ENCODE measurements around the gene INTS7. TPM values are rescaled to one million over a fixed set of nuclear protein-coding genes. Genes with fewer than 3 reads are reported as not detected.

The INTS7 gene
- total and polyA plus RNA-seq, 4 donors, result 3.9 to 14.4 (median 10.2) TPM

DNA sequence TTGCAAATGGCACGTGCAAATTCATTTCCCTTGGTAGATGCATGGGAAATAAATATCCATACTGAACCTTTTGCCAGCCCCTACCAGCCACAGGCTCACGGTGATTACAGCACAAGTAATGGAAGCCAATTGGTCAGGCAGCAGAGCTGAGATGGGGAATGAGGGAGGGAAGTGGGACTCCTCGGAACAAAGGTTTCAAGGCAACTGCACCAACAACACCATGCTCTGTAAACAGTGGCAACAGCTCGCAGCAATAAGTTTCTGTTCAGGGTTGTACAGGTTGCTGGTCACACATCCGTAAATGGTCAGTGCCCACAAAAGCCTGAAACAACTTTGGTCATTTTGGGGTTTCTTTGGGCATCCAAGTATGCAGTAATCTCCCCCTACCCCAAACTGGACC is 142.1 kb downstream of the INTS7 start:
- no peak for DNase-seq (ENCODE audit: low spot score)
- H3K9me3 ChIP-seq (ENCODE audit: control insufficient read depth in 4 of 4, low read length in 3 of 4), result no peaks in the 10 kb centered on the region
- 88% methylated on average over 5 of the region's 5 CpGs for WGBS

GRCh38 chr1:211892577-211892976 is 142.8 kb downstream of the INTS7 start:
- H3K4me1 ChIP-seq (ENCODE audit: control insufficient read depth in 4 of 4, insufficient read depth in 4 of 4, low read length in 3 of 4), result peaks cover 5 to 35% (median 12%) of the 10 kb centered on the region in 4 donors
- TF ChIP-seq JUND (IDR thresholded peaks at IDR 0.05) (peak in 1 of 2 donors; percentile 49), FOXA2 (IDR thresholded peaks at IDR 0.05) (no peak), HNF4A (conservative IDR thresholded peaks at IDR 0.05) (peak; percentile 43 to 71), FOXA1 (IDR thresholded peaks at IDR 0.05) (no peak), NR2F2 (IDR thresholded peaks at IDR 0.05) (no peak), EGR1 (IDR thresholded peaks at IDR 0.05; ENCODE audit: low read depth in 2 of 2) (no peak), GABPA (IDR thresholded peaks at IDR 0.05 in 1 of 2, conservative IDR thresholded peaks at IDR 0.05 in 1 of 2) (no peak), HNF4G (IDR thresholded peaks at IDR 0.05) (no peak), MAX (IDR thresholded peaks at IDR 0.05) (no peak), REST (IDR thresholded peaks at IDR 0.05) (no peak), CTCF (IDR thresholded peaks at IDR 0.05; ENCODE audit: low read depth, low read length, missing input control) (no peak), YY1 (IDR thresholded peaks at IDR 0.05) (peak; percentile 75), SP1 (IDR thresholded peaks at IDR 0.05) (no peak), RXRA (IDR thresholded peaks at IDR 0.05) (peak in 1 of 2 donors; percentile 68), TAF1 (conservative IDR thresholded peaks at IDR 0.05) (no peak), RAD21 (IDR thresholded peaks at IDR 0.05) (peak in 1 of 2 donors; percentile 35)
- TF ChIP-seq, protein P1, sequence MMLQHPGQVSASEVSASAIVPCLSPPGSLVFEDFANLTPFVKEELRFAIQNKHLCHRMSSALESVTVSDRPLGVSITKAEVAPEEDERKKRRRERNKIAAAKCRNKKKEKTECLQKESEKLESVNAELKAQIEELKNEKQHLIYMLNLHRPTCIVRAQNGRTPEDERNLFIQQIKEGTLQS (IDR thresholded peaks at IDR 0.05), result no peak
- TF ChIP-seq, protein P2, sequence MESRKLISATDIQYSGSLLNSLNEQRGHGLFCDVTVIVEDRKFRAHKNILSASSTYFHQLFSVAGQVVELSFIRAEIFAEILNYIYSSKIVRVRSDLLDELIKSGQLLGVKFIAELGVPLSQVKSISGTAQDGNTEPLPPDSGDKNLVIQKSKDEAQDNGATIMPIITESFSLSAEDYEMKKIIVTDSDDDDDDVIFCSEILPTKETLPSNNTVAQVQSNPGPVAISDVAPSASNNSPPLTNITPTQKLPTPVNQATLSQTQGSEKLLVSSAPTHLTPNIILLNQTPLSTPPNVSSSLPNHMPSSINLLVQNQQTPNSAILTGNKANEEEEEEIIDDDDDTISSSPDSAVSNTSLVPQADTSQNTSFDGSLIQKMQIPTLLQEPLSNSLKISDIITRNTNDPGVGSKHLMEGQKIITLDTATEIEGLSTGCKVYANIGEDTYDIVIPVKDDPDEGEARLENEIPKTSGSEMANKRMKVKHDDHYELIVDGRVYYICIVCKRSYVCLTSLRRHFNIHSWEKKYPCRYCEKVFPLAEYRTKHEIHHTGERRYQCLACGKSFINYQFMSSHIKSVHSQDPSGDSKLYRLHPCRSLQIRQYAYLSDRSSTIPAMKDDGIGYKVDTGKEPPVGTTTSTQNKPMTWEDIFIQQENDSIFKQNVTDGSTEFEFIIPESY (IDR thresholded peaks at IDR 0.05), result no peak
- no peaks in the 10 kb centered on the region for H3K27me3 ChIP-seq (ENCODE audit: control insufficient read depth in 4 of 4, insufficient read depth in 4 of 4, low read length in 3 of 4)
- no peaks in the 10 kb centered on the region for H3K36me3 ChIP-seq (ENCODE audit: control insufficient read depth in 4 of 4, insufficient read depth in 3 of 4, low read depth in 1 of 4, low read length in 3 of 4)
- no peak for DNase-seq (ENCODE audit: low spot score)
- 36% methylated on average over 3 of the region's 3 CpGs for WGBS
- H3K9ac ChIP-seq (ENCODE audit: low read depth in 1 of 2, low read length in 2 of 2), result no peak overlapping the region
- H3K4me3 ChIP-seq (ENCODE audit: low read depth in 1 of 3, low read length in 3 of 3), result no peak overlapping the region
- H3K27ac ChIP-seq (ENCODE audit: low read depth in 1 of 2, low read length in 2 of 2), result peak overlapping the region; percentile 5 to 13
- H3K9me3 ChIP-seq (ENCODE audit: control insufficient read depth in 4 of 4, low read length in 3 of 4), result no peaks in the 10 kb centered on the region

More for the DNA sequence above, 142.1 kb downstream of the INTS7 start:
- H3K9ac ChIP-seq (ENCODE audit: low read depth in 1 of 2, low read length in 2 of 2), result no peak overlapping the region
- TF ChIP-seq FOXA1 (IDR thresholded peaks at IDR 0.05) (no peak), RAD21 (IDR thresholded peaks at IDR 0.05) (no peak), TAF1 (conservative IDR thresholded peaks at IDR 0.05) (no peak), RXRA (IDR thresholded peaks at IDR 0.05) (no peak), FOXA2 (IDR thresholded peaks at IDR 0.05) (no peak), GABPA (IDR thresholded peaks at IDR 0.05 in 1 of 2, conservative IDR thresholded peaks at IDR 0.05 in 1 of 2) (no peak), NR2F2 (IDR thresholded peaks at IDR 0.05) (no peak), YY1 (IDR thresholded peaks at IDR 0.05) (no peak), SP1 (IDR thresholded peaks at IDR 0.05) (no peak)
- TF ChIP-seq, protein P1 (IDR thresholded peaks at IDR 0.05), result no peak
- H3K4me3 ChIP-seq (ENCODE audit: low read depth in 1 of 3, low read length in 3 of 3), result no peak overlapping the region
- H3K36me3 ChIP-seq (ENCODE audit: control insufficient read depth in 4 of 4, insufficient read depth in 3 of 4, low read depth in 1 of 4, low read length in 3 of 4), result no peaks in the 10 kb centered on the region
- no peaks in the 10 kb centered on the region for H3K27me3 ChIP-seq (ENCODE audit: control insufficient read depth in 4 of 4, insufficient read depth in 4 of 4, low read length in 3 of 4)
- no peak overlapping the region for H3K27ac ChIP-seq (ENCODE audit: low read depth in 1 of 2, low read length in 2 of 2)
- peaks cover 5 to 28% (median 11%) of the 10 kb centered on the region in 4 donors for H3K4me1 ChIP-seq (ENCODE audit: control insufficient read depth in 4 of 4, insufficient read depth in 4 of 4, low read length in 3 of 4)
